ENCODE measurements around the gene HBM. TPM values are rescaled to one million over a fixed set of nuclear protein-coding genes. Genes with fewer than 3 reads are reported as not detected.
"Not testable (repeated sequence)": the region's sequence is repeated elsewhere in the genome, so short reads cannot be mapped to it uniquely, and the experiment has no call there.

HBM gene
- polyA plus RNA-seq, 5 donors = 2.4 to 19.6 (median 7.0) TPM

DNA sequence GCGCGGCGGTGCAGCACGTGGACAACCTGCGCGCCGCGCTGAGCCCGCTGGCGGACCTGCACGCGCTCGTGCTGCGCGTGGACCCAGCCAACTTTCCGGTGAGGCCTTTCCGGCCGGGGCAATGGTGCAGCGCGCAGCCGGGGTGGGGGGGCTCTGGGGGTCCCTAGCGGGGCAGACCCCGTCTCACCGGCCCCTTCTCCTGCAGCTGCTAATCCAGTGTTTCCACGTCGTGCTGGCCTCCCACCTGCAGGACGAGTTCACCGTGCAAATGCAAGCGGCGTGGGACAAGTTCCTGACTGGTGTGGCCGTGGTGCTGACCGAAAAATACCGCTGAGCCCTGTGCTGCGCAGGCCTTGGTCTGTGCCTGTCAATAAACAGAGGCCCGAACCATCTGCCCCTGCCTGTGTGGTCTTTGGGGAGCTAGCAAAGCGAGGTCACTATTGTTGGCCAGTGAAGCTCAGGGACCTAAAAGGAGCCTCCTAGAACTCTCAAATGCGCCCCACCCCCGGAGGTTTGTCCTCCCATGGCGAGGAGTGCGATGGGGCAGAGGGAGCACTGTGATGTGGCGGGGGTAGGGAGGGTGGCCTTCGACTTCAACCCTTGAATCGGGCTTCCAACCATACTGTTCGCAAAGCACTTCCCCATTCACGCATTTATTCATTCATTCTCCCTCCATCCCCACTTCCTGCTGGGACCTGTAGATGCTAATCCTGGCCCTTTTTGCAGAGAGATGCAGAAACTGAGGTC lies 770 bp downstream of the HBM start:
- no peak for DNase-seq

- no peak for DNase-seq
Measured at GRCh38 chr16:167122-167690, 1.4 kb downstream of the HBM start.

DNA sequence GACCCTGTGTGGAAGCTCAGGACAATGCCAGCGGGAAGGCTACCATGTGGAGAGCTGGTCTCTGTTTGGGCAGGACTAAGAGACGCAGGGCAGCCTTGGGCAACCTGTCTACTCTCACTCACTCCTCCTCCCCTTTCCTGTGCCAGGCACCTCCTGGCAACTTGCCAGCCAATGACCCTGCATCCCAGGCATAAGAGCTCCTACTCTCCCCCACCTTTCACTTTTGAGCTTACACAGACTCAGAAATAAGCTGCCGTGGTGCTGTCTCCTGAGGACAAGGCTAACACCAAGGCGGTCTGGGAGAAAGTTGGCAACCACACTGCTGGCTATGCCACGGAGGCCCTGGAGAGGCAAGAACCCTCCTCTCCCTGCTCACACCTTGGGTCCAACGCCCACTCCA lies 2.6 kb downstream of the HBM start:
- DNase-seq = no peak

DNA sequence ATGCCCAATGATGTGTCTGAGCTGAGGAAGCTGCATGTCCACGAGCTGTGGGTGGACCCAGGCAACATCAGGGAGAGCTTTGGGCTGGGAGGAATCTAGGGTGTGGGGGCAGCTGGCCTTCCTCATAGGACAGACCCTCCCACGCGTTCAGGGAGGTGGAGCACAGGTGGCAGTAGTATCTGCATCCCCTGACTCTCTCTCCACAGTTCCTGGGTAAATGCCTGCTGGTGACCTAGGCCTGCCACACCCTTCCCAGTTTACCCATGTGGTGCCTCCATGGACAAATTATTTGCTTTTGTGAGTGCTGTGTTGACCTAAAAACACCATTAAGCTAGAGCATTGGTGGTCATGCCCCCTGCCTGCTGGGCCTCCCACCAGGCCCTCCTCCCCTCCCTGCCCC lies 3.2 kb downstream of the HBM start:
- no peak for DNase-seq

GRCh38 chr16:170088-170507 lies 4.3 kb downstream of the HBM start:
- DNase-seq = peak in 1 of 2 donors; percentile 33

GRCh38 chr16:170788-171187 lies 5.0 kb downstream of the HBM start:
- DNase-seq = no peak

- not testable (repeated sequence) for DNase-seq
Measured at GRCh38 chr16:172374-172941, 6.7 kb downstream of the HBM start, which contains the start of gene HBA2. HBA2 (plus strand) TSS chr16:172876; CDS start chr16:172913, 37 bp downstream.

GRCh38 chr16:173211-173854 lies 7.6 kb downstream of the HBM start:
- DNase-seq = not testable (repeated sequence)

- DNase-seq = peak in 1 of 2 donors; percentile 34
Measured at GRCh38 chr16:173928-174769, 8.4 kb downstream of the HBM start.

GRCh38 chr16:175011-175949 lies 9.5 kb downstream of the HBM start:
- DNase-seq = no peak

DNA sequence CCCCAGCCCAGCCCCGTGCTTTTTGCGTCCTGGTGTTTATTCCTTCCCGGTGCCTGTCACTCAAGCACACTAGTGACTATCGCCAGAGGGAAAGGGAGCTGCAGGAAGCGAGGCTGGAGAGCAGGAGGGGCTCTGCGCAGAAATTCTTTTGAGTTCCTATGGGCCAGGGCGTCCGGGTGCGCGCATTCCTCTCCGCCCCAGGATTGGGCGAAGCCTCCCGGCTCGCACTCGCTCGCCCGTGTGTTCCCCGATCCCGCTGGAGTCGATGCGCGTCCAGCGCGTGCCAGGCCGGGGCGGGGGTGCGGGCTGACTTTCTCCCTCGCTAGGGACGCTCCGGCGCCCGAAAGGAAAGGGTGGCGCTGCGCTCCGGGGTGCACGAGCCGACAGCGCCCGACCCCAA lies 10.2 kb downstream of the HBM start:
- not testable (repeated sequence) for DNase-seq

GRCh38 chr16:176477-177382 lies 11.0 kb downstream of the HBM start, which contains the start of gene HBA1:
HBA1 (plus strand) TSS chr16:176680; CDS start chr16:176717, 37 bp downstream.
- DNase-seq = not testable (repeated sequence)

DNA sequence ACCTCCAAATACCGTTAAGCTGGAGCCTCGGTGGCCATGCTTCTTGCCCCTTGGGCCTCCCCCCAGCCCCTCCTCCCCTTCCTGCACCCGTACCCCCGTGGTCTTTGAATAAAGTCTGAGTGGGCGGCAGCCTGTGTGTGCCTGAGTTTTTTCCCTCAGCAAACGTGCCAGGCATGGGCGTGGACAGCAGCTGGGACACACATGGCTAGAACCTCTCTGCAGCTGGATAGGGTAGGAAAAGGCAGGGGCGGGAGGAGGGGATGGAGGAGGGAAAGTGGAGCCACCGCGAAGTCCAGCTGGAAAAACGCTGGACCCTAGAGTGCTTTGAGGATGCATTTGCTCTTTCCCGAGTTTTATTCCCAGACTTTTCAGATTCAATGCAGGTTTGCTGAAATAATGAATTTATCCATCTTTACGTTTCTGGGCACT lies 11.6 kb downstream of the HBM start:
- DNase-seq = no peak

DNA sequence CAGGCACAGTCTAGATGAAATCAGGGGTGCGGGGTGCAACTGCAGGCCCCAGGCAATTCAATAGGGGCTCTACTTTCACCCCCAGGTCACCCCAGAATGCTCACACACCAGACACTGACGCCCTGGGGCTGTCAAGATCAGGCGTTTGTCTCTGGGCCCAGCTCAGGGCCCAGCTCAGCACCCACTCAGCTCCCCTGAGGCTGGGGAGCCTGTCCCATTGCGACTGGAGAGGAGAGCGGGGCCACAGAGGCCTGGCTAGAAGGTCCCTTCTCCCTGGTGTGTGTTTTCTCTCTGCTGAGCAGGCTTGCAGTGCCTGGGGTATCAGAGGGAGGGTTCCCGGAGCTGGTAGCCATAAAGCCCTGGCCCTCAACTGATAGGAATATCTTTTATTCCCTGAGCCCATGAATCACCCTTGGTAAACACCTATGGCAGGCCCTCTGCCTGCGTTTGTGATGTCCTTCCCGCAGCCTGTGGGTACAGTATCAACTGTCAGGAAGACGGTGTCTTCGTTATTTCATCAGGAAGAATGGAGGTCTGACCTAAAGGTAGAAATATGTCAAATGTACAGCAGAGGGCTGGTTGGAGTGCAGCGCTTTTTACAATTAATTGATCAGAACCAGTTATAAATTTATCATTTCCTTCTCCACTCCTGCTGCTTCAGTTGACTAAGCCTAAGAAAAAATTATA lies 12.3 kb downstream of the HBM start:
- no peak for DNase-seq

DNA sequence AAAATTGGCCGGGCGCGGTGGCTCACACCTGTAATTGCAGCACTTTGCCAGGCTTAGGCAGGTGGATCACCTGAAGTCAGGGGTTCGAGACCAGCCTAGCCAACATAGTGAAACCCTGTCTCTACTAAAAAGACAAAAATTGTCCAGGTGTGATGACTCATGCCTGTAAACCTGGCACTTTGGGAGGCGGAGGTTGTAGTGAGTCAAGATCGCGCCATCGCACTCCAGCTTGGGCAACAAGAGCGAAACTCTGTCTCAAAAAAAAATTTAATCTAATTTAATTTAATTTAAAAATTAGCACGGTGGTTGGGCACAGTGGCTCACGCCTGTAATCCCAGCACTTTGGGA lies 12.9 kb downstream of the HBM start:
- DNase-seq = no peak

DNA sequence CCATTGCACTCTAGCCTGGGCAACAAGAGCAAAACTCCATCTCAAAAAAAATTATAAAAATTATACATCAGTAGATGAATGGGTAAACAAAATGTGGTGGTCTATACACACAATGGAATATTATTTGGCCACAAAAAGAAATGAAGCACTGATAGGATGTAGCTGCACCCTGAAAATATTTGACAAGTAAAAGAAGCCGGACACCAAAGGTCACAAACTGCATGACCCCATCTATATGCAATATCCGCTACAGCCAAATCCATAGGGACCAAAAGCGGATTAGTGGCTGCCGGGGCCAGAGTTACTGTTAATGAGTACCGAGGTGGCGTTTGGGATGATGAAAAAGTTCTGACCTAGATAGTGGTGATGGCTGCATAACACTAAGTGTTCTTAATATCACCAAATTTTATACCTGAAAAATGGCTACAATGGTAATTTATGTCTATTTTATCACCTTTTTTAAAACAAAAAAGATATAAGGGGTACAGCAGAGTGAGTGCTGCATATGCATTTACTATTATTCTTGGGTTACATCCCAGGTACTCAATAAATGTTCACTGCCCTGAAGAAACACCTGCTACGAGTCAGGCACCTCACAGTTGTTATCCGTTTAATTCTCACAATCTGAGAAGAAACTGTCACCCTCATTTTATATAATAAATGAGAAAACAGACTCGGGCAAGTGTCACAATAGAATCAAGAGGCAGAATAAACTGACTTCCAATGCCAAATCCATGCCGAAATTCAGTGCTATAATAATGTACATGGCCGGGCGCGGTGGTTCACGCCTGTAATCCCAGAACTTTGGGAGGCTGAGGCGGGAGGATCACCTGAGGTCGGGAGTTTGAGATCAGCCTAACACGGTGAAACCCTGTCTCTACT lies 13.7 kb downstream of the HBM start:
- no peak for DNase-seq

DNA sequence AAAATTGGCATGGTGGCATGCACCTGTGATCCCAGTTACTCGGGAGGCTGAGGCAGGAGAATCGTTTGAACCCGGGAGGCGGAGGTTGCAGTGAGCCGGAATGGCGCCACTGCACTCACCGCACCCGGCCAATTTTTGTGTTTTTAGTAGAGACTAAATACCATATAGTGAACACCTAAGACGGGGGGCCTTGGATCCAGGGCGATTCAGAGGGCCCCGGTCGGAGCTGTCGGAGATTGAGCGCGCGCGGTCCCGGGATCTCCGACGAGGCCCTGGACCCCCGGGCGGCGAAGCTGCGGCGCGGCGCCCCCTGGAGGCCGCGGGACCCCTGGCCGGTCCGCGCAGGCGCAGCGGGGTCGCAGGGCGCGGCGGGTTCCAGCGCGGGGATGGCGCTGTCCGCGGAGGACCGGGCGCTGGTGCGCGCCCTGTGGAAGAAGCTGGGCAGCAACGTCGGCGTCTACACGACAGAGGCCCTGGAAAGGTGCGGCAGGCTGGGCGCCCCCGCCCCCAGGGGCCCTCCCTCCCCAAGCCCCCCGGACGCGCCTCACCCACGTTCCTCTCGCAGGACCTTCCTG lies 14.4 kb downstream of the HBM start, which contains the start of gene HBQ1:
Gene HBQ1 (plus strand): TSS at position 359 of the 575 bp plus-strand sequence. CDS start 28 bp downstream, at position 387.
- DNase-seq = no peak

Data from right lung (tissue), 5 donors.